ENCODE measurements around the gene EXO1. TPM values are rescaled to one million over a fixed set of nuclear protein-coding genes. Genes with fewer than 3 reads are reported as not detected.

EXO1 gene
- total RNA-seq, 1 experiment from 2014 or later = 32.9 TPM

- ChIA-PET RAD21 (ENCODE audit: low non-redundant PET in 1 of 2, low total read pairs in 2 of 2, uncharacterized antibody in 2 of 2, unreplicated experiment in 2 of 2) (no interaction called here), CTCF (no interaction called here), POLR2A (no interaction called here)
- no peaks in the 10 kb centered on the region for H3K9me2 ChIP-seq (ENCODE audit: insufficient read depth)
- no peaks in the 10 kb centered on the region for H3K27me3 ChIP-seq (ENCODE audit: insufficient read depth, low read length)
- H3K4me1 ChIP-seq (ENCODE audit: control insufficient read depth in 1 of 2, insufficient read depth in 2 of 2, low read length in 2 of 2) = no peaks in the 10 kb centered on the region
- H3K79me2 ChIP-seq (ENCODE audit: insufficient read depth, low read length) = no peaks in the 10 kb centered on the region
- intact Hi-C loops (cut with micrococcal nuclease) = no loop called here
- H3K9ac ChIP-seq (ENCODE audit: low read length) = peak overlapping the region; percentile 0; the same call in 1 of the 2 replicates
- H2AFZ ChIP-seq (ENCODE audit: low read depth, low read length, poor library complexity, severe bottlenecking) = no peak overlapping the region
- DNase-seq (ENCODE audit: low read depth, low spot score) (no peak), ATAC-seq (no peak)
- no peaks in the 10 kb centered on the region for H4K20me1 ChIP-seq (ENCODE audit: insufficient read depth)
- H3K9me3 ChIP-seq (ENCODE audit: control insufficient read depth in 1 of 2, insufficient read depth in 1 of 2, low read depth in 1 of 2, low read length in 2 of 2) = no peaks in the 10 kb centered on the region
- H3K4me2 ChIP-seq (ENCODE audit: low read length) = peak overlapping the region; percentile 64
- BruUV-seq (replicated peaks) = no TSS peak
- TF ChIP-seq YY1 (IDR thresholded peaks at IDR 0.05; ENCODE audit: extremely low read depth, insufficient replicate concordance, low read depth, low read length) (no peak), CEBPB (IDR thresholded peaks at IDR 0.05; ENCODE audit: low read depth) (no peak), CBX3 (IDR thresholded peaks at IDR 0.05; ENCODE audit: low read depth) (no peak), SIN3A (IDR thresholded peaks at IDR 0.05; ENCODE audit: low read depth) (no peak), CTCF (IDR thresholded peaks at IDR 0.05 in 2 of 3, conservative IDR thresholded peaks at IDR 0.05 in 1 of 3; ENCODE audit: borderline replicate concordance in 1 of 3, insufficient read depth in 1 of 3, low read depth in 2 of 3, low read length in 2 of 3) (no peak), ZBTB33 (IDR thresholded peaks at IDR 0.05; ENCODE audit: extremely low read depth, insufficient replicate concordance, low read length) (no peak), ELF1 (IDR thresholded peaks at IDR 0.05; ENCODE audit: borderline replicate concordance, low read depth) (no peak), EZH2phosphoT487 (IDR thresholded peaks at IDR 0.05; ENCODE audit: borderline replicate concordance) (no peak)
- H3K36me3 ChIP-seq (ENCODE audit: control insufficient read depth in 1 of 2, insufficient read depth in 2 of 2, low read length in 2 of 2) = no peaks in the 10 kb centered on the region
- H3K4me3 ChIP-seq (replicated peaks in 1 of 2; ENCODE audit: low read depth in 1 of 2, low read length in 2 of 2) = peak overlapping the region; percentile 59 to 65
- no peak overlapping the region for H3K27ac ChIP-seq (ENCODE audit: low read depth, low read length)
These were observed 25.2 kb upstream of the EXO1 start for GRCh38 chr1:241822846-241823245.

Measured in HCT116 (cell line).